ENCODE data around the gene DYNLT2. TPM values are rescaled to one million over a fixed set of nuclear protein-coding genes. Genes with fewer than 3 reads are reported as not detected.

DYNLT2 gene
- total and polyA plus RNA-seq, 2 of the 13 experiments (the other 11 are each of a cell fraction or from before 2014, with no cell fraction given): 2.1 to 4.3 TPM

DNA sequence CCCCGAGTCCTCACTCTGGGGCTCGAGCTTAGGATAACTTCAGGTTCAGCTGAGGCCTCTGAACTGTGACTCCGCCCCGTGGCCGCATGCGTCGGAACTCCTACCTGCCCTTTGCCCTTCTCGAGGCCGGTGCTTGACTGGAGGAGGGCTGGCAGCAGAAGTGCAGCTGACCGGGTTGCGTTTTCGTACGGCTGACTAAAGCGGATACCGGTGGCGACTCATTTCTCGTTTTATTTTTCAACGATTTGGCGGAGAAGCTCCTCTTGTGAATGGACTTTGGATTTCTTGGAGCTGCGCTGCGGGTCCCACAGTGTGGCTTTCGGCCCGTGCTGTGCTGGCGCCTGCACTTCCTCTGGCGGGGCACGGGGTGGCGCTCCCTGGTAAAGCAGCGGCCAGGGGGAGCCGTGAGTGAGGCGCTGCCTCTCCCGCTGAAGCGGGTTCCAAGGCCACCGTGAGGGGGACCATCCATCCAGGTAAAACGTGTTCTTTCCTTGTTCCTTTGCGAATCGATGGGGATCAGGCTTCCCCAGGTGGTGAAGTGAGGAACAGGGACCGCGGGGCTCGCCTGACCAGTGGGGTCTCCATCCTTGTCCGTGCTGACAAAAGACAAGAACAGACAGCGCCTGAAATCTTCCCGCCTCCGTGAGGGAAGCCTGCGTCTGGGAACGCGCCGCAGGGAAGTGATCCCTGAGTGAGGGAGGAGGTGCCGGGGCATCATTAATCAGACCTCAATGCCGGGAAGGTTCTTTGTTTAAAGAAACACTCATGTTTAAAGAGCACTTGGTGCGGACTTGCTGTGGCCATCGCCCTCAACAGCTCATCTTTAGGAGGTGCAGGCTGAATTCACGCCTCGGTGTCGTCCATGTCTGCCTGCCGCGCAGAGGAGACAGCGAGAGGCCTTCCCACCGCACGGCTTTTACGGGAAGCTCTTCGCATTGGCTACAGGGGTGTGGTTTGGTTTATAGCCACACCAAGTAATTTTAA is 38.9 kb upstream of the DYNLT2 start (continued):
- 0 out of 2 replicates have a peak, but pooled peaks have one; percentile 12 for TF ChIP-seq ZNF235 (CRISPR knock-in tag; IDR thresholded peaks at IDR 0.05; ENCODE audit: borderline replicate concordance)
- TF ChIP-seq BHLHE40 (IDR thresholded peaks at IDR 0.05; ENCODE audit: low read length): peak; percentile 77
- TF ChIP-seq ZNF101 (CRISPR knock-in tag; IDR thresholded peaks at IDR 0.05; ENCODE audit: borderline replicate concordance, low read depth): peak; percentile 74; the same call in 1 of the 2 replicates
- no peak for TF ChIP-seq ZFP62 (CRISPR knock-in tag; IDR thresholded peaks at IDR 0.05)
- no peak; the same call in none of the 2 replicates for TF ChIP-seq SALL2 (CRISPR knock-in tag; IDR thresholded peaks at IDR 0.05)
- TF ChIP-seq, protein P1, sequence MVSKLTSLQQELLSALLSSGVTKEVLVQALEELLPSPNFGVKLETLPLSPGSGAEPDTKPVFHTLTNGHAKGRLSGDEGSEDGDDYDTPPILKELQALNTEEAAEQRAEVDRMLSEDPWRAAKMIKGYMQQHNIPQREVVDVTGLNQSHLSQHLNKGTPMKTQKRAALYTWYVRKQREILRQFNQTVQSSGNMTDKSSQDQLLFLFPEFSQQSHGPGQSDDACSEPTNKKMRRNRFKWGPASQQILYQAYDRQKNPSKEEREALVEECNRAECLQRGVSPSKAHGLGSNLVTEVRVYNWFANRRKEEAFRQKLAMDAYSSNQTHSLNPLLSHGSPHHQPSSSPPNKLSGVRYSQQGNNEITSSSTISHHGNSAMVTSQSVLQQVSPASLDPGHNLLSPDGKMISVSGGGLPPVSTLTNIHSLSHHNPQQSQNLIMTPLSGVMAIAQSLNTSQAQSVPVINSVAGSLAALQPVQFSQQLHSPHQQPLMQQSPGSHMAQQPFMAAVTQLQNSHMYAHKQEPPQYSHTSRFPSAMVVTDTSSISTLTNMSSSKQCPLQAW (CRISPR knock-in tag; IDR thresholded peaks at IDR 0.05): peak; percentile 90
- TF ChIP-seq PAX8 (CRISPR knock-in tag; IDR thresholded peaks at IDR 0.05; ENCODE audit: borderline replicate concordance): peak; percentile 67; the same call in 1 of the 2 replicates
- no peak for TF ChIP-seq ZNF33A (CRISPR knock-in tag; IDR thresholded peaks at IDR 0.05; ENCODE audit: borderline replicate concordance)
- peak; percentile 66 for TF ChIP-seq HIVEP1 (CRISPR knock-in tag; IDR thresholded peaks at IDR 0.05)
- peak; percentile 91 for TF ChIP-seq MED8 (CRISPR knock-in tag; IDR thresholded peaks at IDR 0.05; ENCODE audit: insufficient replicate concordance)
- no peak; the same call in none of the 2 replicates for TF ChIP-seq ARNTL (CRISPR knock-in tag; IDR thresholded peaks at IDR 0.05)
- no peak; the same call in 1 of the 2 replicates for TF ChIP-seq ZNF468 (CRISPR knock-in tag; IDR thresholded peaks at IDR 0.05)
- TF ChIP-seq, protein P2, sequence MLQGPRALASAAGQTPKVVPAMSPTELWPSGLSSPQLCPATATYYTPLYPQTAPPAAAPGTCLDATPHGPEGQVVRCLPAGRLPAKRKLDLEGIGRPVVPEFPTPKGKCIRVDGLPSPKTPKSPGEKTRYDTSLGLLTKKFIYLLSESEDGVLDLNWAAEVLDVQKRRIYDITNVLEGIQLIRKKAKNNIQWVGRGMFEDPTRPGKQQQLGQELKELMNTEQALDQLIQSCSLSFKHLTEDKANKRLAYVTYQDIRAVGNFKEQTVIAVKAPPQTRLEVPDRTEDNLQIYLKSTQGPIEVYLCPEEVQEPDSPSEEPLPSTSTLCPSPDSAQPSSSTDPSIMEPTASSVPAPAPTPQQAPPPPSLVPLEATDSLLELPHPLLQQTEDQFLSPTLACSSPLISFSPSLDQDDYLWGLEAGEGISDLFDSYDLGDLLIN (CRISPR knock-in tag; IDR thresholded peaks at IDR 0.05; ENCODE audit: borderline replicate concordance): no peak
- no peak for TF ChIP-seq DPF2 (CRISPR knock-in tag; IDR thresholded peaks at IDR 0.05; ENCODE audit: borderline replicate concordance, low read depth)
- peak; percentile 70; the same call in 1 of the 2 replicates for TF ChIP-seq MAZ (IDR thresholded peaks at IDR 0.05; ENCODE audit: borderline replicate concordance, low read depth, low read length)
- TF ChIP-seq MAZ (CRISPR knock-in tag; IDR thresholded peaks at IDR 0.05; ENCODE audit: low read depth): peak; percentile 53
- TF ChIP-seq, protein P3, sequence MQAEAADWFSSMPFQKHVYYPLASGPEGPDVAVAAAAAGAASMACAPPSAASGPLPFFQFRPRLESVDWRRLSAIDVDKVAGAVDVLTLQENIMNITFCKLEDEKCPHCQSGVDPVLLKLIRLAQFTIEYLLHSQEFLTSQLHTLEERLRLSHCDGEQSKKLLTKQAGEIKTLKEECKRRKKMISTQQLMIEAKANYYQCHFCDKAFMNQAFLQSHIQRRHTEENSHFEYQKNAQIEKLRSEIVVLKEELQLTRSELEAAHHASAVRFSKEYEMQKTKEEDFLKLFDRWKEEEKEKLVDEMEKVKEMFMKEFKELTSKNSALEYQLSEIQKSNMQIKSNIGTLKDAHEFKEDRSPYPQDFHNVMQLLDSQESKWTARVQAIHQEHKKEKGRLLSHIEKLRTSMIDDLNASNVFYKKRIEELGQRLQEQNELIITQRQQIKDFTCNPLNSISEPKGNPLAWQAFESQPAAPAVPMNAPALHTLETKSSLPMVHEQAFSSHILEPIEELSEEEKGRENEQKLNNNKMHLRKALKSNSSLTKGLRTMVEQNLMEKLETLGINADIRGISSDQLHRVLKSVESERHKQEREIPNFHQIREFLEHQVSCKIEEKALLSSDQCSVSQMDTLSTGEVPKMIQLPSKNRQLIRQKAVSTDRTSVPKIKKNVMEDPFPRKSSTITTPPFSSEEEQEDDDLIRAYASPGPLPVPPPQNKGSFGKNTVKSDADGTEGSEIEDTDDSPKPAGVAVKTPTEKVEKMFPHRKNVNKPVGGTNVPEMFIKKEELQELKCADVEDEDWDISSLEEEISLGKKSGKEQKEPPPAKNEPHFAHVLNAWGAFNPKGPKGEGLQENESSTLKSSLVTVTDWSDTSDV (CRISPR knock-in tag; IDR thresholded peaks at IDR 0.05): 0 out of 2 replicates have a peak, but pooled peaks have one; percentile 40
- TF ChIP-seq ZBTB20 (CRISPR knock-in tag; IDR thresholded peaks at IDR 0.05; ENCODE audit: borderline replicate concordance, low read depth): no peak
- TF ChIP-seq AHR (CRISPR knock-in tag; IDR thresholded peaks at IDR 0.05): 0 out of 2 replicates have a peak, but pooled peaks have one; percentile 58
- TF ChIP-seq, protein P4, sequence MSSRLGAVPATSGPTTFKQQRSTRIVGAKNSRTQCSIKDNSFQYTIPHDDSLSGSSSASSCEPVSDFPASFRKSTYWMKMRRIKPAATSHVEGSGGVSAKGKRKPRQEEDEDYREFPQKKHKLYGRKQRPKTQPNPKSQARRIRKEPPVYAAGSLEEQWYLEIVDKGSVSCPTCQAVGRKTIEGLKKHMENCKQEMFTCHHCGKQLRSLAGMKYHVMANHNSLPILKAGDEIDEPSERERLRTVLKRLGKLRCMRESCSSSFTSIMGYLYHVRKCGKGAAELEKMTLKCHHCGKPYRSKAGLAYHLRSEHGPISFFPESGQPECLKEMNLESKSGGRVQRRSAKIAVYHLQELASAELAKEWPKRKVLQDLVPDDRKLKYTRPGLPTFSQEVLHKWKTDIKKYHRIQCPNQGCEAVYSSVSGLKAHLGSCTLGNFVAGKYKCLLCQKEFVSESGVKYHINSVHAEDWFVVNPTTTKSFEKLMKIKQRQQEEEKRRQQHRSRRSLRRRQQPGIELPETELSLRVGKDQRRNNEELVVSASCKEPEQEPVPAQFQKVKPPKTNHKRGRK (CRISPR knock-in tag; IDR thresholded peaks at IDR 0.05): peak; percentile 31; the same call in 1 of the 2 replicates

Measured in HepG2 (cell line).